ENCODE data around the gene ZCCHC8. TPM values are rescaled to one million over a fixed set of nuclear protein-coding genes. Genes with fewer than 3 reads are reported as not detected.

The ZCCHC8 gene
- total and polyA plus RNA-seq, 2 of the 4 experiments (the other 2 are of a cell fraction), result 9.5 to 12.7 TPM

GRCh38 chr12:122523280-122523679 is 22.5 kb upstream of the ZCCHC8 start:
- Histone ChIP-seq H3K27me3 (ENCODE audit: control insufficient read depth, insufficient read depth, low read length) (no peaks in the 10 kb centered on the region), H4K20me1 (ENCODE audit: insufficient read depth, low read length) (peaks cover 70% of the 10 kb centered on the region), H2BK15ac (ENCODE audit: low read depth, low read length) (no peak overlapping the region), H3K9me3 (ENCODE audit: control insufficient read depth, insufficient read depth, low read length) (no peaks in the 10 kb centered on the region), H3K9me1 (ENCODE audit: insufficient read depth, low read length) (peaks cover 2% of the 10 kb centered on the region; the same call in 1 of the 2 replicates), H3K36me3 (ENCODE audit: control insufficient read depth, insufficient read depth, low read length) (peaks cover 22% of the 10 kb centered on the region), H2BK5ac (ENCODE audit: low read depth, low read length, poor library complexity, severe bottlenecking) (peak overlapping the region; percentile 15), H4K8ac (ENCODE audit: low read depth in 2 of 2, low read length in 2 of 2) (no peak overlapping the region), H3K4me3 (ENCODE audit: insufficient read depth, low read depth, low read length) (peak overlapping the region; percentile 6; the same call in 1 of the 2 replicates), H3K79me1 (ENCODE audit: low read depth in 1 of 2, low read length in 2 of 2) (peaks cover 18 to 40% of the 10 kb centered on the region in 2 experiments; a peak in 3 of 4 replicates), H3K4me2 (ENCODE audit: low read depth, low read length) (peak overlapping the region; percentile 37), H3K18ac (ENCODE audit: low read depth, low read length) (no peak overlapping the region), H3K56ac (ENCODE audit: extremely low read depth, insufficient read depth, low read length) (no peak overlapping the region), H2AK9ac (replicated peaks; ENCODE audit: low read depth, low read length, poor library complexity) (no peak overlapping the region), H4K5ac (ENCODE audit: low read depth, low read length) (no peak overlapping the region), H2AFZ (replicated peaks; ENCODE audit: low read length, poor library complexity) (no peak overlapping the region), H3K9ac (ENCODE audit: low read depth, low read length) (no peak overlapping the region), H3K4ac (ENCODE audit: low read depth, low read length) (no peak overlapping the region), H2BK120ac (ENCODE audit: low read depth, low read length) (no peak overlapping the region), H3K27ac (ENCODE audit: insufficient read depth, low read length) (peak overlapping the region; percentile 9; the same call in 1 of the 2 replicates), H3K14ac (replicated peaks; ENCODE audit: low read depth, low read length) (no peak overlapping the region), H3K23ac (ENCODE audit: low read depth, low read length) (no peak overlapping the region), H2AK5ac (ENCODE audit: low read depth, low read length) (no peak overlapping the region), H2BK20ac (ENCODE audit: low read depth, low read length) (no peak overlapping the region), H3K4me1 (ENCODE audit: control insufficient read depth, insufficient read depth, low read length) (peaks cover 8% of the 10 kb centered on the region), H4K91ac (ENCODE audit: insufficient read depth, low read depth, low read length) (no peak overlapping the region)
- DNase-seq, result peak; percentile 76
- WGBS, 2 experiments (ENCODE audit: extremely low coverage in 2 of 2, insufficient read length in 1 of 2), result 48% methylated on average over 4 of the region's 8 CpGs; no CpG with 5 or more reads in 1 of the 2 experiments
- in situ Hi-C loops (cut with MboI; ENCODE audit: low sequenced_read_pairs) (no loop called here), dilution Hi-C loops (cut with HindIII; ENCODE audit: low sequenced_read_pairs, unreplicated experiment) (no loop called here), intact Hi-C loops (cut with micrococcal nuclease) (no loop called here)
- BruUV-seq (replicated peaks), result no TSS peak
- ChIA-PET CTCF (interaction anchor here (0.6 kb wide), 1 partner anchor 147 kb away, joined by 3 read pairs; no protein-coding TSS in a partner anchor), POLR2A (ENCODE audit: unreplicated experiment) (no interaction called here)
- no peak for ATAC-seq (ENCODE audit: low read depth)
- 0 out of 2 replicates have a peak, but pooled peaks have one; percentile 11 for TF ChIP-seq USF2 (IDR thresholded peaks at IDR 0.05; ENCODE audit: low read depth, low read length)
- no peak for TF ChIP-seq RAD21 (IDR thresholded peaks at IDR 0.05; ENCODE audit: low read length)
- TF ChIP-seq MAZ (IDR thresholded peaks at IDR 0.05; ENCODE audit: borderline replicate concordance, low read depth, low read length), result no peak
- no peak for TF ChIP-seq SMC3 (IDR thresholded peaks at IDR 0.05; ENCODE audit: low read depth, low read length)
- peak; percentile 97 for TF ChIP-seq CEBPB (IDR thresholded peaks at IDR 0.05; ENCODE audit: low read depth, low read length)
- no peak for TF ChIP-seq FOS (IDR thresholded peaks at IDR 0.05; ENCODE audit: low read depth, low read length)
- TF ChIP-seq MXI1 (IDR thresholded peaks at IDR 0.05; ENCODE audit: borderline replicate concordance, low read depth, low read length), result peak; percentile 97
- TF ChIP-seq POLR2A (IDR thresholded peaks at IDR 0.05; ENCODE audit: low read depth, low read length), result no peak
- TF ChIP-seq RFX5 (IDR thresholded peaks at IDR 0.05; ENCODE audit: low read depth, low read length), result no peak
- no peak for TF ChIP-seq CTCF (conservative IDR thresholded peaks at IDR 0.05; ENCODE audit: low read depth, low read length)
- TF ChIP-seq BHLHE40 (IDR thresholded peaks at IDR 0.05; ENCODE audit: low read depth, low read length), result no peak
- TF ChIP-seq MAFK (IDR thresholded peaks at IDR 0.05; ENCODE audit: low read depth, low read length), result no peak
- no peak for TF ChIP-seq NFE2L2 (IDR thresholded peaks at IDR 0.05; ENCODE audit: low read depth, low read length)
- no peak for TF ChIP-seq RCOR1 (IDR thresholded peaks at IDR 0.05; ENCODE audit: insufficient replicate concordance, low read length)

All from IMR-90 (cell line).